H1 (cell line): Measurements from ENCODE around the gene IL17RE. TPM values are rescaled to one million over a fixed set of nuclear protein-coding genes. Genes with fewer than 3 reads are reported as not detected.
A peak's percentile ranks its signal among the peaks of the same experiment; 100 is the strongest.

ENCODE experiments used
- E2F6 ChIP-seq: IDR thresholded peaks from 2 replicates; pipeline ENCODE4 v1.6.1; 2012; ENCODE audit warnings: inconsistent platforms
- HDAC2 ChIP-seq, 2 experiments: fragments of 300-600 bp in 1 of 2; sonication (generic) in 1 of 2; IDR thresholded peaks; 2 replicates each; pipeline ENCODE4 v1.6.1; 2011 to 2012; ENCODE audit warnings: low read depth in 2 of 2, low read length in 2 of 2, mild to moderate bottlenecking in 2 of 2, moderate library complexity in 2 of 2, borderline replicate concordance in 1 of 2, inconsistent platforms in 1 of 2
- PHF8 ChIP-seq: fragments of 200-600 bp; sonication (generic); conservative IDR thresholded peaks from 2 replicates; pipeline ENCODE4 v1.7.1; 2012; ENCODE audit warnings: low read depth, mild to moderate bottlenecking, inconsistent platforms, low read length, moderate library complexity
- RNF2 ChIP-seq: fragments of 200-900, 300-1000 bp; sonication (generic); IDR thresholded peaks from 2 replicates; pipeline ENCODE4 v1.7.1; 2016; ENCODE audit warnings: borderline replicate concordance, low read depth, mild to moderate bottlenecking, antibody characterized with exemption, low read length; ENCODE audit not compliant: poor library complexity, severe bottlenecking; ENCODE audit errors: missing control alignments
- TAF1 ChIP-seq: IDR thresholded peaks from 2 replicates; pipeline ENCODE4 v1.6.1; 2011; ENCODE audit warnings: mild to moderate bottlenecking, low read depth, low read length
- polyA plus RNA-seq, 7 experiments: library from polyadenylated mRNA; depleted of rRNA in 3 of 7; stranded (reverse) in 5 of 7; unstranded in 2 of 7; fragments of >200 nt in 5 of 7; fragments of 200-250 nt in 2 of 7; gene quantifications; 1 replicate in 5 of 7; 2 replicates in 1 of 7; 4 replicates in 1 of 7; pipeline versions ENCODE4 v1.2.1 to v1.2.3, GENCODE V29; 2011 to 2013; ENCODE audit warnings: missing spikeins in 2 of 7, mixed read lengths in 2 of 7
- total RNA-seq: library from RNA; stranded (reverse); fragmentation: NEBNext Ultra II Directional; extraction: Animal tissue kit (Norgen Biotek cat#: 25700); gene quantifications from 2 replicates; pipeline ENCODE4 v1.2.1, GENCODE V29; 2021

The IL17RE gene
- total and polyA plus RNA-seq, 2 of the 8 experiments (the other 6 are each of a cell fraction or from before 2014, with no cell fraction given) = 3.4 to 4.9 TPM

GRCh38 chr3:9933561-9934234, 31.1 kb downstream of the IL17RE start, which contains the start of gene CRELD1 (continued):
- TF ChIP-seq E2F6 (peak; percentile 84), TAF1 (peak; percentile 48; the same call in 1 of the 2 replicates), HDAC2 (IDR thresholded peaks at IDR 0.05; ENCODE audit: borderline replicate concordance in 1 of 2, low read depth in 2 of 2, low read length in 2 of 2) (no peak), PHF8 (peak; percentile 62), RNF2 (no peak)
